GM21381 (cell line): ENCODE results near the gene POLR2J3.
"Not testable (repeated sequence)": the region's sequence is repeated elsewhere in the genome, so short reads cannot be mapped to it uniquely, and the experiment has no call there.

Source experiments
- ATAC-seq: cut with Tn5 transposase; IDR thresholded peaks from one replicate; pipeline ENCODE4 v1.9.1; 2021; ENCODE audit warnings: mild to moderate bottlenecking, moderate library complexity; ENCODE audit not compliant: unreplicated experiment

Gene POLR2J3

DNA sequence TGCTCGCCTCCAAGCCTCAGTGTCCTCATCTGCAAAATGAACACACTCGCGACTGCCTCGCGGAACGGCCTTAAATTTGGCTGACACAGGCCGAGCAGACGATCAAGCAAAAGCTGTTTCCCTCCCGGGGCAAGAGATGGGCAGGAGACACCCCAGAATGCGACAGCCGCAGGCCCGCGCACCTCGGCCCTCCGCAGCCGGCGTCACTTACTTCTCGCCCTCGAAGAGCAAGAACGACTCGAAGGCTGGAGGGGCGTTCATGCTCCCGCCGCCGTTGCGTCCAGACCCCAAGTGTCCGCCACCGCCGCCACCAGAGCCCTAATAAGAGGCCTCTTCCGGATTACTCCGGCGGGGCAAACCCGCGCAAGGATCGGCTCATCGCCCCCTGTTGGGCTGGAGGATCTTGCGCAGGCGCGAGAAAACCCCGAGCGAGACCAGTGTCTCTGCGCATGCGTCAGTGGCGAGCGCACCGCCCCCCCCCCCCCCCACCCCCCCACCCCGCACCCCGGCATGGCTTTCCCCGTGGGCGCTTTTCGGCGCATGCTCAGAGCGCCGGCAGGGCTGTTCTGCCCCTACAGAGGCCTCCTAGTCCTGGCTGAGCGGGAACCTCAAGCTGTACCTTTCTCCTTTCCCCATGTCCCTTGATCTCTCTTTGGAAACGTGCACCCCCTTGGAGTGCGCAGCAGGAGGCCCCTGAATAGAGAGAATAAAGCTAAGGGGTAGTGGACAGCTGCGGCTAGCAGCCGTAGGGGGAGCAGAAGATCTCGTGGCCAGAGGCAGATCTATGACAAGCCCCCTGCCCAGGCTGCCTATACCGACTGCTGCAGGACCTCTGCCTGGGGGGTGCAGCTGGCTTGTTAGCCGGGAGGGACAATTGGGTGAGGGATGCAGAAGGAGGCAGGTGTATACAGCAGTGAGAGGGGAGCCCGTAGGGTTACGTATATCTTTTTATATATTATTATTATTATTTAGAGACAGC lies at the start of gene POLR2J3:
Gene POLR2J3, minus strand, starts transcription at position 323 of the 979 bp plus-strand sequence. Its CDS starts 62 bp downstream, at position 261.
- peak; percentile 95 for ATAC-seq

DNA sequence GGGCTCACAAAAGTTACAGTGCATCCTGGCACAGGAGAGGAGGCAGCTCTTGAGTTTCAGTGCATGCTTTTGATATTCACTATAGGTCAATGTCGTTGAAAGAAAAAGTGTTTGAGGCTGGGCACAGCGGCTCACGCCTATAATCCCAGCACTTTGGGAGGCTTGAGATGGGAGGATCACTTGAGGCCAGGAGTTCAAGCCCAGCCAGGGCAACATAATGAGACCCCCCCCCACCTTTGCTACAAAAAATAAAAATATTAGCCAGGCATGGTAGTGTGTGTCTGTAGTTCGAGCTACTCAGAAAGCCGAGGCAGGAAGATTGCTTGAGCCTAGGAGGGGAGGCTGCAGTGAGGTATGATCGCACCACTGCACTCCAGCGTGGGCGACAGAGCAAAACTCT lies 45.7 kb upstream of the POLR2J3 start:
- ATAC-seq: not testable (repeated sequence)

GRCh38 chr7:102616507-102617125 lies 44.2 kb upstream of the POLR2J3 start, which contains the start of gene RASA4:
RASA4 (minus strand) TSS chr7:102616756; CDS start chr7:102616689, 67 bp downstream.
- peak; percentile 73 for ATAC-seq

DNA sequence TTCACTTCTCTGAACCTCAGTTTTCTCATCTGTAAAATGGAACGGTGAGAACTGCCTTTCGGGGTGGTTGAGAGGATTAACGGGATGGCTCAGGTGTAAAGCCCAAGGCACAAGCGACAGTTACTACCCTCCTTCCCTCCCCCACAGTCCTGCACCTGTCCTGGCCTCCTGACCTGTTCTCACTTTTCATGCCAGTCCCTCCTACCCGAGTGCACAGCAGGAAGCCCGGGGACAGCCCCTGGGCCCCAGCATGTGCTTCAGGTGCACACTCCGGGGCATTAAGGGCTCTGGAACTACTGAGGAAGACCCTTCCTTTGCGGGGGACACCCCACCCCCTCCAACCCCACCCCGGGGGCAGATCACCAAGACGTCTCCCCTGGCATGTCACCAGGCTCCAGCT lies 43.5 kb upstream of the POLR2J3 start:
- peak; percentile 15 for ATAC-seq

- not testable (repeated sequence) for ATAC-seq
These were observed 42.5 kb upstream of the POLR2J3 start for GRCh38 chr7:102614873-102615272.

DNA sequence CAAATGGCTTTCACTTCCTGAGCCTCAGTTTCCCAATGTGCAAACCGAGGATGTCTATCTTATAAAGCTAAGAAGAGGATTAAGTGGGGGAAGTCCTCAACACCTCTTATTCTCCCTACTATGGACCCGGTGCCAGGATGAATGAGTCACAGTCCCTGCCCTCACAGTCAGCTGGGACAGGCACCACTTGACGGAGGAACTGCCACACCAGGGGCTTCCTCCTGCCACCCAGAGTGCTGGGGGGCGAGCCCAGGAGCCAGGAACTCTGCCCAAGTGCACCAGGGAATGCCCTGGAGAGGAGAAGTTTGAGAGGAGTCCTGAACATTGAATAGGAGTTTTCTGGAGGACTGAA lies 41.9 kb upstream of the POLR2J3 start:
- ATAC-seq: peak; percentile 17

DNA sequence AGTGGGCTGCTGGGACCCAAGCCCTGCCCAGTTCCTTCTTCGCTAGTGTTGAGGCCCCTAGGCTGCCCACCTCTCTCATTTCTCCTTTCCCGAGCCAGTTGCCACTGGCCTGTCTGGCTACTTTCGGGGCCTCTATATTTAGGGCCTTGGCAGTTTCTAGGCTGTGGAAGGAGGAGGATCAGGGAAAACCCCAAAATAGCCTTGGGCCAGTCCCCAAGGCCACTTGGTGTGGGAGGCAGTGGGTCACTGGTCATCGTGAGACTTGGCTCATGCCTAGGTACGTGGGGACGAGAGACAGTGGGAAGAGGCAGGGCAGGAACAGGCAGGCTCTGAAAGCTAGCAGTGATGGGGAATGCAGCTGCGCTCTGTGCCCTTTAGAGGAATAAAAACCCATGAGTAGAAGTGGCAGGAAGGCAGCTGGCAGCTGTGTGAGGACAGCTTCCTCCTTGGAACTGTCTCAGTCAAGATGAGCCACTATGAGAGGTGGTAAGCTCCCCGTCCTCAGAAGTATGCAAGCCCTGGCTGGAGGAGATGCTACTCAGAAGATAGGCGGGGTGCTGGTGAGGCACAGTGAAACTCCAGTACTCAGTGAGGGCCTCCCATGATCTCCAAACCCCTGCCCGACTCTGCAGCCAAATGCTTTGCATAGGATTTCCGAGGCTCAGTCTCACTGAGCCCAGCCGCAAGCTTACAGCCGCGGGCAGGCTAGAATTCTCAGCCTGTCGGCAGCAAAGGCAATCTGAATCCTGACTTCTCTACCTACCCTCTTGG lies 41.4 kb upstream of the POLR2J3 start:
- peak; percentile 50 for ATAC-seq

DNA sequence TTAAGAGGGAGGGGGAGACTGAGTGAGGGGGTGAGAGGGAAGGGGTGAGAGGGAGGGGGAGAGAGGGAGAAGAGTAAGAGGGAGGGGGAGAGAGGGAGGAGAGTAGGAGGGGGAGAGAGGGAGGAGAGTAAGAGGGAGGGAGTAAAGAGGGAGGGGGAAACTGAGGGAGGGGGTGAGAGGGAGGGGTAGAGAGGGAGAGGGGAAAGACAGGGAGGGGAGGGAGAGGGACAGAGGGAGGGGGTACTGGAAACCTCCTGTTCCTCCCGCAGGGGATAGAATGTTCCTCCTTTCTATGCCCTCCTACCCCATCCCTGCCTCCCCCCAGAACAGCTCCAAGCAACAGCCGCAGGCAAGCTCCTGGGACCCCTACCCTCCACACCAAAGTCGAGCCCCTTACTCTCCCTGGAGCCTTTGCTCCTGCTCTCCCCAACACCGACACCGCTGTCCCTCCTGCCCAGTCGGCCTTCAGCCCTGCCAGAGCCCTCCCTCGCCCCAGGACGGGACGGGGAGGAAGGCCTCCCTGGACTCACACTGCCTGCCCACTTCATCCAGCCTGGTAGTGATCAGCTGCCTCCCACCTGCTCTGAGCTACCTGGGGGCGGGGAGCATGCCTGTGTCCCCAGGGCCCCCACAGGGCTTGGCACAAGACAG lies 39.4 kb upstream of the POLR2J3 start:
- ATAC-seq: not testable (repeated sequence)

GRCh38 chr7:102611013-102611674 lies 38.8 kb upstream of the POLR2J3 start:
- peak; percentile 33 for ATAC-seq

DNA sequence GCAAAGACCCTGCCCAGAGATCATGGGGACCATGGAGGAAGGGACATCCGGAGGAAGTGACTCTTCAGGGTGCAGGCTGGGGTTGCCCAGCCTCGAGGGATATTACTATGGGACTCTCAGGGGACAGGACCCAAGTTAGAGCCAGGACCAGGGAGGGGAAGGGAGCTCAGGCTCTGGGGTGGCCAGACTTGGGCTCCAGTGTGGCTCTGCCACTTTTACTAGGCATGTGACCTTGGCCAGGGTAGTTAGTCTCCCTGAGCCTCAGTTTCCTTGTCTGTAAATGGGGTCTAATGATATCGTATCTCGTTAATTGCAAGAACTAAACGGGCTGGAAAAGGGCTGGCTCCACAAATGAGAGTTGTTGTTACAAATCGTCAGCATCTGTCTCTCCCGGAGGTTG lies 38.1 kb upstream of the POLR2J3 start:
- not testable (repeated sequence) for ATAC-seq

GRCh38 chr7:102609734-102610133 lies 37.4 kb upstream of the POLR2J3 start:
- not testable (repeated sequence) for ATAC-seq

DNA sequence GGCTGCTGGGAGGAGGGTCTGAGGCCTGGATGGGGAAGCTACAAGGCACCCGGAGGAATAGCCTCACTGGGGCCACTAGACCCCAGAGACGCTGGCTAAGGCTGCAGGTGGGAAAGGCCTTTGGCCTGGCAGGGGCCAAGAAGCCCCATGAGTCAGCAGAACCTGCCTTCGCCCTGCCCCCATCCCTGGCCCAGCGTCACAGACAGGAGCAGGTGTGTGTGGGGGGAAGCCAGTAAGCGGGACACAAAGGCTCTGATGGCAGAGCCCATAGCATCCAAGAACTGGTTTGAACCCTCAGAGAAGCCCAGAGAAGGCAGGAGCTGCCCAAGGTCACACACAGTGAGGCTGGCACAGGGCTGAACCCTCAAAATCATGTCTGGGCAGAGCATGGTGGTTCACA lies 34.5 kb upstream of the POLR2J3 start:
- ATAC-seq: not testable (repeated sequence)

- ATAC-seq: not testable (repeated sequence)
These were observed 32.2 kb upstream of the POLR2J3 start for GRCh38 chr7:102604431-102605145.

GRCh38 chr7:102602317-102602716 lies 29.9 kb upstream of the POLR2J3 start:
- ATAC-seq: not testable (repeated sequence)

- not testable (repeated sequence) for ATAC-seq
These were observed 27.3 kb upstream of the POLR2J3 start for GRCh38 chr7:102599699-102600098.

- not testable (repeated sequence) for ATAC-seq
These were observed 23.7 kb upstream of the POLR2J3 start for GRCh38 chr7:102596036-102596435.

GRCh38 chr7:102593637-102594334 lies 21.4 kb upstream of the POLR2J3 start:
- peak; percentile 63 for ATAC-seq

DNA sequence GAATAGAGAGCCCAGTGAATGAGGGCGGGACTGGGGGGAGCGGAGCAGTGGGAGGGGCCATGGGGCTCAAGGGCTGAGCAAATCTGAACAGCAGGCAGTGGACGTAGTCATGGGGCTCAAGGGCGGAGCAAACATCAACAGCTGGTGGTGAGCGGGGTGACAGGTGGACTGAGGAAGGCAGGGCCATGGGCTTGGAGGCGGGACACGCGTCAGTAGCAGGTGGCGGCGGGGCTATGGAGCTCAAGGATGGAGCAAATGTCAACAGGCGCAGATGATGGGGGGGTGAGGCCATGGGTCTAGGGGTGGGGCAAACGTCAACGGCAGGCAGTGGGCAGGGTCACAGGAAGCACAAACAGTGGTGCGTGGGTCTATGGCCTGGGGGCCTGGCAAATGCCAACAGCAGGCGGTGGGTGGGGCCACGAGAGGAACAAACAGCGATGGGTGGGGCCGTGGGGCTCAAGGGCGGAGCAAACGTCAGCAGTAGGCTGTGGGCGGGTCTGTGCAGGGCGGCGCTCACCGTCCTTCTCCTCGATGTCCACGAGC lies 20.2 kb upstream of the POLR2J3 start:
- ATAC-seq: peak; percentile 51
